H1 (cell line): ENCODE measurements around the gene PRAMEF7. TPM values are rescaled to one million over a fixed set of nuclear protein-coding genes. Genes with fewer than 3 reads are reported as not detected.
"Not testable (repeated sequence)": the region's sequence is repeated elsewhere in the genome, so short reads cannot be mapped to it uniquely, and the experiment has no call there.

Experiments
- CTCF ChIA-PET: fragments of 300-600 bp; sonication (Branson Sonifier 250); formaldehyde crosslinking; loops from one replicate; lab custom pipeline; 2021; ENCODE audit not compliant: partially characterized antibody; lab: Charles Lee
- POLR2A ChIA-PET: fragments of 300-600 bp; sonication (Branson Sonifier 250); formaldehyde crosslinking; loops from one replicate; lab custom pipeline; 2021; ENCODE audit warnings: inconsistent platforms; ENCODE audit not compliant: partially characterized antibody; lab: Charles Lee
- DNase-seq, 2 experiments: peaks; one replicate each; pipeline versions ENCODE4 v3.0.0 to v3.0.0-alpha.2; 2010 to 2022; ENCODE audit warnings: low spot score in 2 of 2, low read depth in 1 of 2, mixed read lengths in 1 of 2
- FAIRE-seq: peaks from 2 replicates; lab custom pipeline; 2011; peaks lifted over from hg19 to GRCh38; lab: Jason Lieb, UNC
- H2AFZ ChIP-seq: 2 replicates; pipeline ENCODE4 v1.8.1; 2012; ENCODE audit warnings: low read length, inconsistent platforms
- H2AK5ac ChIP-seq: 2 replicates; pipeline ENCODE4 v1.6.1; 2013; ENCODE audit warnings: low read depth, low read length
- H2BK120ac ChIP-seq: replicated peaks from 2 replicates; pipeline ENCODE3; 2013; ENCODE audit warnings: low read depth, low read length, inconsistent platforms
- H2BK12ac ChIP-seq: 2 replicates; pipeline ENCODE4 v1.6.1; 2013; ENCODE audit warnings: low read depth, low read length
- H2BK15ac ChIP-seq: 2 replicates; pipeline ENCODE4 v1.6.1; 2013; ENCODE audit warnings: low read length
- H2BK20ac ChIP-seq: 2 replicates; pipeline ENCODE4 v1.6.1; 2013; ENCODE audit warnings: low read length
- H2BK5ac ChIP-seq: 2 replicates; pipeline ENCODE4 v1.6.1; 2013; ENCODE audit warnings: low read depth, low read length
- H3K14ac ChIP-seq: 2 replicates; pipeline ENCODE4 v1.6.1; 2013; ENCODE audit warnings: inconsistent platforms; ENCODE audit not compliant: insufficient read length
- H3K18ac ChIP-seq: 2 replicates; pipeline ENCODE4 v1.6.1; 2013; ENCODE audit warnings: low read length; ENCODE audit errors: extremely low read depth
- H3K23ac ChIP-seq: 2 replicates; pipeline ENCODE4 v1.6.1; 2013; ENCODE audit warnings: inconsistent platforms; ENCODE audit not compliant: insufficient read length
- H3K23me2 ChIP-seq: 2 replicates; pipeline ENCODE4 v1.6.1; 2013; ENCODE audit warnings: low read depth, low read length
- H3K27ac ChIP-seq: 2 replicates; pipeline ENCODE4 v1.6.1; 2011; ENCODE audit warnings: low read depth, low read length, inconsistent platforms
- H3K27me3 ChIP-seq, 4 experiments: replicated peaks in 1 of 4; 1 replicate in 1 of 4; 2 replicates in 3 of 4; pipeline versions ENCODE4 v1.6.1 to v1.8.1; 2011 to 2013; ENCODE audit warnings: low read length in 3 of 4, mild to moderate bottlenecking in 3 of 4, inconsistent platforms in 2 of 4, mixed read lengths in 2 of 4, moderate library complexity in 1 of 4; ENCODE audit not compliant: control insufficient read depth in 3 of 4, insufficient read depth in 3 of 4; ENCODE audit errors: extremely low read depth in 1 of 4
- H3K36me3 ChIP-seq, 4 experiments: 2 replicates each; pipeline versions ENCODE4 v1.6.1 to v1.8.1; 2011 to 2013; ENCODE audit warnings: mild to moderate bottlenecking in 4 of 4, low read length in 3 of 4, moderate library complexity in 2 of 4, control low read depth in 1 of 4, inconsistent platforms in 1 of 4; ENCODE audit not compliant: insufficient read depth in 4 of 4, control insufficient read depth in 2 of 4
- H3K4ac ChIP-seq: replicated peaks from 2 replicates; pipeline ENCODE3; 2013; ENCODE audit warnings: low read length, low read depth, mixed read lengths, inconsistent platforms; ENCODE audit not compliant: insufficient read length
- H3K4me1 ChIP-seq, 4 experiments: replicated peaks in 1 of 4; 1 replicate in 1 of 4; 2 replicates in 3 of 4; pipeline versions ENCODE4 v1.6.1 to v1.8.1; 2011 to 2013; ENCODE audit warnings: low read length in 3 of 4, inconsistent platforms in 2 of 4, mixed read lengths in 1 of 4; ENCODE audit not compliant: insufficient read depth in 4 of 4, control insufficient read depth in 3 of 4
- H3K4me2 ChIP-seq, 2 experiments: 2 replicates each; pipeline versions ENCODE4 v1.6.1 to v1.8.1; 2011 to 2013; ENCODE audit warnings: low read depth in 2 of 2, low read length in 2 of 2, control low read depth in 1 of 2, inconsistent platforms in 1 of 2, mild to moderate bottlenecking in 1 of 2; ENCODE audit not compliant: insufficient read depth in 1 of 2
- H3K4me3 ChIP-seq, 4 experiments: fragments of 200-600, 300-600 bp in 1 of 4; sonication (generic), shearing (Covaris generic), sonication (Bioruptor Twin) in 1 of 4; 2 replicates each; pipeline versions ENCODE4 v1.5.1 to v1.8.1; 2011 to 2016; ENCODE audit warnings: low read length in 4 of 4, low read depth in 3 of 4, control low read depth in 2 of 4, inconsistent platforms in 2 of 4, mild to moderate bottlenecking in 2 of 4, mixed read lengths in 1 of 4, moderate library complexity in 1 of 4; ENCODE audit not compliant: insufficient read depth in 2 of 4; ENCODE audit errors: extremely low read depth in 1 of 4
- H3K56ac ChIP-seq: replicated peaks from 2 replicates; pipeline ENCODE3; 2013; ENCODE audit warnings: low read depth, mild to moderate bottlenecking, mixed read lengths, low read length, inconsistent platforms; ENCODE audit not compliant: insufficient read length
- H3K79me1 ChIP-seq: 2 replicates; pipeline ENCODE4 v1.6.1; 2013; ENCODE audit warnings: low read depth, low read length, control low read depth
- H3K79me2 ChIP-seq, 2 experiments: 2 replicates each; pipeline versions ENCODE4 v1.6.1 to v1.8.1; 2012 to 2013; ENCODE audit warnings: low read length in 2 of 2, mild to moderate bottlenecking in 2 of 2, inconsistent platforms in 1 of 2; ENCODE audit not compliant: insufficient read depth in 2 of 2, control insufficient read depth in 1 of 2
- H3K9ac ChIP-seq, 4 experiments: replicated peaks in 1 of 4; 1 replicate in 1 of 4; 2 replicates in 3 of 4; pipeline versions ENCODE4 v1.6.1 to v1.8.1; 2011 to 2013; ENCODE audit warnings: low read depth in 3 of 4, low read length in 3 of 4, control low read depth in 2 of 4, mild to moderate bottlenecking in 2 of 4, moderate library complexity in 2 of 4, inconsistent platforms in 1 of 4; ENCODE audit errors: extremely low read depth in 1 of 4
- H3K9me3 ChIP-seq, 2 experiments: 2 replicates each; pipeline versions ENCODE4 v1.6.1 to v1.8.1; 2012 to 2013; ENCODE audit warnings: mild to moderate bottlenecking in 2 of 2, moderate library complexity in 2 of 2, control low read depth in 1 of 2, inconsistent platforms in 1 of 2, low read depth in 1 of 2, low read length in 1 of 2, mixed read lengths in 1 of 2; ENCODE audit not compliant: insufficient read depth in 2 of 2
- H4K20me1 ChIP-seq, 2 experiments: replicated peaks in 1 of 2; 2 replicates each; pipeline versions ENCODE3 to v1.8.1; 2011 to 2013; ENCODE audit warnings: inconsistent platforms in 2 of 2, low read length in 2 of 2, mild to moderate bottlenecking in 1 of 2; ENCODE audit not compliant: insufficient read depth in 2 of 2, control insufficient read depth in 1 of 2
- H4K5ac ChIP-seq: 2 replicates; pipeline ENCODE4 v1.6.1; 2013; ENCODE audit warnings: low read length, low read depth, mixed read lengths, inconsistent platforms; ENCODE audit not compliant: insufficient read length
- H4K8ac ChIP-seq: 2 replicates; pipeline ENCODE4 v1.8.0; 2013; ENCODE audit warnings: mild to moderate bottlenecking, moderate library complexity, low read length, inconsistent platforms; ENCODE audit not compliant: insufficient read depth; ENCODE audit errors: extremely low read depth
- H4K91ac ChIP-seq: replicated peaks from 2 replicates; pipeline ENCODE3; 2013; ENCODE audit warnings: low read length, mixed read lengths, inconsistent platforms; ENCODE audit not compliant: insufficient read length
- WGBS, 2 experiments: shearing (Covaris generic) in 1 of 2; methylation state at CpG; one replicate each; pipeline versions ENCODE4 v1.1.6 to v1.1.7; 2013 to 2015; ENCODE audit warnings: low lambda C conversion rate in 2 of 2, mixed read lengths in 2 of 2, inconsistent platforms in 1 of 2, low coverage in 1 of 2, missing lambda C conversion rate in 1 of 2; ENCODE audit not compliant: insufficient replicate concordance in 2 of 2, insufficient coverage in 1 of 2, insufficient read length in 1 of 2; ENCODE audit errors: extremely low coverage in 1 of 2, missing lambda C conversion rate in 1 of 2; 5-methylcytosine and 5-hydroxymethylcytosine counted together
- polyA plus RNA-seq, 7 experiments: library from polyadenylated mRNA; depleted of rRNA in 3 of 7; stranded (reverse) in 5 of 7; unstranded in 2 of 7; fragments of >200 nt in 5 of 7; fragments of 200-250 nt in 2 of 7; gene quantifications; 1 replicate in 5 of 7; 2 replicates in 1 of 7; 4 replicates in 1 of 7; pipeline versions ENCODE4 v1.2.1 to v1.2.3, GENCODE V29; 2011 to 2013; ENCODE audit warnings: missing spikeins in 2 of 7, mixed read lengths in 2 of 7
- total RNA-seq: library from RNA; stranded (reverse); fragmentation: NEBNext Ultra II Directional; extraction: Animal tissue kit (Norgen Biotek cat#: 25700); gene quantifications from 2 replicates; pipeline ENCODE4 v1.2.1, GENCODE V29; 2021

The PRAMEF7 gene
- total and polyA plus RNA-seq, 2 of the 8 experiments (the other 6 are each of a cell fraction or from before 2014, with no cell fraction given): not detected

- H2AFZ ChIP-seq, H3K4me3 ChIP-seq, H3K79me1 ChIP-seq, H3K9ac ChIP-seq, H4K8ac ChIP-seq, H3K27me3 ChIP-seq, H3K79me2 ChIP-seq, H4K5ac ChIP-seq, H4K91ac ChIP-seq, H2BK20ac ChIP-seq, H2BK15ac ChIP-seq, H3K23me2 ChIP-seq, DNase-seq, H3K9me3 ChIP-seq, H3K27ac ChIP-seq, H3K18ac ChIP-seq, FAIRE-seq, H2AK5ac ChIP-seq, H3K56ac ChIP-seq, H3K4me2 ChIP-seq, H3K4me1 ChIP-seq, H3K4ac ChIP-seq, H3K36me3 ChIP-seq, H2BK12ac ChIP-seq, H3K23ac ChIP-seq, H2BK120ac ChIP-seq, H2BK5ac ChIP-seq, POLR2A ChIA-PET, CTCF ChIA-PET, H3K14ac ChIP-seq, H4K20me1 ChIP-seq: not testable (repeated sequence)
- WGBS, 2 experiments: 100% methylated on average over 1 of the region's 1 CpG; no CpG with 5 or more reads in 1 of the 2 experiments
Observed at GRCh38 chr1:12898170-12898569, 18.2 kb upstream of the PRAMEF7 start, which contains the start of gene PRAMEF10. PRAMEF10 (minus strand) TSS chr1:12898270; CDS start chr1:12895847, 2,423 bp downstream.

GRCh38 chr1:12899186-12899585, 17.2 kb upstream of the PRAMEF7 start:
- H3K4ac ChIP-seq, CTCF ChIA-PET, H3K14ac ChIP-seq: not testable (repeated sequence)

More at GRCh38 chr1:12899186-12899585, 17.2 kb upstream of the PRAMEF7 start:
- H2BK5ac ChIP-seq, H2BK15ac ChIP-seq, H4K8ac ChIP-seq, H3K9ac ChIP-seq, H3K23me2 ChIP-seq, H3K36me3 ChIP-seq, H2AK5ac ChIP-seq, H4K91ac ChIP-seq, H2BK120ac ChIP-seq, H4K5ac ChIP-seq, H3K79me2 ChIP-seq, H3K27me3 ChIP-seq, H3K4me1 ChIP-seq, H2AFZ ChIP-seq, H3K9me3 ChIP-seq, H2BK12ac ChIP-seq, H3K27ac ChIP-seq, DNase-seq, FAIRE-seq, H3K18ac ChIP-seq, H2BK20ac ChIP-seq, H3K4me3 ChIP-seq, H4K20me1 ChIP-seq, H3K4me2 ChIP-seq, POLR2A ChIA-PET, H3K79me1 ChIP-seq, H3K56ac ChIP-seq, H3K23ac ChIP-seq: not testable (repeated sequence)
